ENCODE data around the gene ATG2B.

DNA sequence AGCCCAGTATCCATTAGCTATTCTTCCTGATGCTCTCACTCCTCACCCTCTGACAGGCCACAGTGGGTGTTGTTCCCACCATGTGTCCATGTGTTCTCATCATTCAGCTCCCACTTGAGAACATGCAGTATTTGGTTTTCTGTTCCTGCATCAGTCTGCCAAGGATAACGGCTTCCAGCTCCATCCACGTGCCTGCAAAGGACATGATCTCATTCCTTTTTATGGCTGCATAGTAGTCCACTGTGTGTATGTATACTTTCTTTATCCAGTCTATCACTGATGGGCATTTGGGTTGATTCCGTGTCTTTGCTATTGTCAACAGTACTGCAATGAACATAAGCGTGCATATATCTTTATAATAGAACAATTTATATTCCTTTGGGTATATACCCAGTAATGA, 8.9 kb downstream of the ATG2B start:
- no peak for TF ChIP-seq EZH2 (IDR thresholded peaks at IDR 0.05; ENCODE audit: borderline replicate concordance, low read length)
- TF ChIP-seq, protein P1, sequence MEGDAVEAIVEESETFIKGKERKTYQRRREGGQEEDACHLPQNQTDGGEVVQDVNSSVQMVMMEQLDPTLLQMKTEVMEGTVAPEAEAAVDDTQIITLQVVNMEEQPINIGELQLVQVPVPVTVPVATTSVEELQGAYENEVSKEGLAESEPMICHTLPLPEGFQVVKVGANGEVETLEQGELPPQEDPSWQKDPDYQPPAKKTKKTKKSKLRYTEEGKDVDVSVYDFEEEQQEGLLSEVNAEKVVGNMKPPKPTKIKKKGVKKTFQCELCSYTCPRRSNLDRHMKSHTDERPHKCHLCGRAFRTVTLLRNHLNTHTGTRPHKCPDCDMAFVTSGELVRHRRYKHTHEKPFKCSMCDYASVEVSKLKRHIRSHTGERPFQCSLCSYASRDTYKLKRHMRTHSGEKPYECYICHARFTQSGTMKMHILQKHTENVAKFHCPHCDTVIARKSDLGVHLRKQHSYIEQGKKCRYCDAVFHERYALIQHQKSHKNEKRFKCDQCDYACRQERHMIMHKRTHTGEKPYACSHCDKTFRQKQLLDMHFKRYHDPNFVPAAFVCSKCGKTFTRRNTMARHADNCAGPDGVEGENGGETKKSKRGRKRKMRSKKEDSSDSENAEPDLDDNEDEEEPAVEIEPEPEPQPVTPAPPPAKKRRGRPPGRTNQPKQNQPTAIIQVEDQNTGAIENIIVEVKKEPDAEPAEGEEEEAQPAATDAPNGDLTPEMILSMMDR (IDR thresholded peaks at IDR 0.05; ENCODE audit: low read length): no peak

Data from OCI-LY1 (cell line).